DOHH2 (cell line): ENCODE measurements around the gene GPC5.

Source experiments
- H3F3A ChIP-seq: fragments of 200-600 bp; sonication (generic), shearing (Covaris generic); 2 replicates; pipeline ENCODE4 v1.6.0; 2016; ENCODE audit warnings: antibody characterized with exemption, mild to moderate bottlenecking; ENCODE audit not compliant: control insufficient read depth, insufficient read depth
- H3K27ac ChIP-seq: fragments of 200-600 bp; sonication (generic); 2 replicates; pipeline ENCODE4 v1.5.1; 2014; ENCODE audit warnings: low read depth, mild to moderate bottlenecking, low read length, moderate library complexity
- H3K27me3 ChIP-seq: fragments of 200-600 bp; sonication (generic); 2 replicates; pipeline ENCODE4 v1.6.1; 2014; ENCODE audit warnings: mild to moderate bottlenecking, low read length, mixed read lengths; ENCODE audit not compliant: control insufficient read depth
- H3K36me3 ChIP-seq: fragments of 200-600 bp; sonication (generic); 2 replicates; pipeline ENCODE4 v1.6.1; 2014; ENCODE audit warnings: mild to moderate bottlenecking, low read length, moderate library complexity, mixed read lengths; ENCODE audit not compliant: control insufficient read depth
- H3K4me1 ChIP-seq: fragments of 200-600 bp; sonication (generic); 2 replicates; pipeline ENCODE4 v1.6.1; 2014; ENCODE audit warnings: mild to moderate bottlenecking, low read length, mixed read lengths; ENCODE audit not compliant: control insufficient read depth
- H3K4me2 ChIP-seq: fragments of 200-600 bp; sonication (generic); 2 replicates; pipeline ENCODE4 v1.6.0; 2014; ENCODE audit warnings: mild to moderate bottlenecking, low read length, moderate library complexity
- H3K4me3 ChIP-seq: fragments of 200-600 bp; sonication (generic); 2 replicates; pipeline ENCODE4 v1.5.1; 2014; ENCODE audit warnings: mild to moderate bottlenecking, low read length, mixed read lengths
- H3K79me2 ChIP-seq: fragments of 200-600 bp; sonication (generic); 2 replicates; pipeline ENCODE4 v1.6.1; 2014; ENCODE audit warnings: mild to moderate bottlenecking, low read length, mixed read lengths; ENCODE audit not compliant: control insufficient read depth
- H3K9me2 ChIP-seq: fragments of 200-600 bp; sonication (generic); replicated peaks from 2 replicates; pipeline ENCODE4 v1.6.1; 2014; ENCODE audit warnings: mild to moderate bottlenecking, low read length, mixed read lengths; ENCODE audit not compliant: control insufficient read depth
- H3K9me3 ChIP-seq: fragments of 200-600 bp; sonication (generic); 2 replicates; pipeline ENCODE4 v1.6.1; 2014; ENCODE audit warnings: antibody characterized with exemption, low read length, mixed read lengths; ENCODE audit not compliant: control insufficient read depth, insufficient read depth
- H4K20me1 ChIP-seq: fragments of 200-600 bp; sonication (generic); 2 replicates; pipeline ENCODE4 v1.6.0; 2014; ENCODE audit warnings: low read depth, mild to moderate bottlenecking, antibody characterized with exemption, low read length, moderate library complexity; ENCODE audit not compliant: control insufficient read depth, insufficient read depth
- CTCF ChIP-seq: fragments of 200-600 bp; sonication (generic); IDR thresholded peaks from one replicate; pipeline ENCODE4 v1.5.1; 2014; ENCODE audit warnings: antibody characterized with exemption, mild to moderate bottlenecking, low read depth, low read length; ENCODE audit not compliant: poor library complexity, severe bottlenecking
- EZH2phosphoT487 ChIP-seq: fragments of 200-600 bp; sonication (generic); IDR thresholded peaks from 2 replicates; pipeline ENCODE4 v1.6.1; 2017; ENCODE audit warnings: borderline replicate concordance, mild to moderate bottlenecking, antibody characterized with exemption, low read length, moderate library complexity, mixed read lengths

GPC5 gene

GRCh38 chr13:92668157-92668556, 1269.7 kb downstream of the GPC5 start:
- Histone ChIP-seq H3K36me3 (no peaks in the 10 kb centered on the region), H4K20me1 (no peaks in the 10 kb centered on the region), H3K4me3 (no peak overlapping the region), H3F3A (no peaks in the 10 kb centered on the region), H3K27ac (no peak overlapping the region), H3K79me2 (no peaks in the 10 kb centered on the region), H3K4me2 (no peak overlapping the region), H3K9me3 (no peaks in the 10 kb centered on the region), H3K9me2 (no peaks in the 10 kb centered on the region), H3K27me3 (no peaks in the 10 kb centered on the region), H3K4me1 (no peaks in the 10 kb centered on the region)
- TF ChIP-seq EZH2phosphoT487 (no peak), CTCF (no peak)

GRCh38 chr13:92670096-92670495, 1271.7 kb downstream of the GPC5 start:
- Histone ChIP-seq H3K9me3 (no peaks in the 10 kb centered on the region), H3K4me1 (no peaks in the 10 kb centered on the region), H3K4me3 (no peak overlapping the region), H3K27ac (no peak overlapping the region), H3F3A (no peaks in the 10 kb centered on the region), H3K27me3 (no peaks in the 10 kb centered on the region), H3K79me2 (no peaks in the 10 kb centered on the region), H3K9me2 (no peaks in the 10 kb centered on the region), H3K36me3 (no peaks in the 10 kb centered on the region), H3K4me2 (no peak overlapping the region), H4K20me1 (no peaks in the 10 kb centered on the region)
- TF ChIP-seq CTCF (no peak), EZH2phosphoT487 (no peak)

DNA sequence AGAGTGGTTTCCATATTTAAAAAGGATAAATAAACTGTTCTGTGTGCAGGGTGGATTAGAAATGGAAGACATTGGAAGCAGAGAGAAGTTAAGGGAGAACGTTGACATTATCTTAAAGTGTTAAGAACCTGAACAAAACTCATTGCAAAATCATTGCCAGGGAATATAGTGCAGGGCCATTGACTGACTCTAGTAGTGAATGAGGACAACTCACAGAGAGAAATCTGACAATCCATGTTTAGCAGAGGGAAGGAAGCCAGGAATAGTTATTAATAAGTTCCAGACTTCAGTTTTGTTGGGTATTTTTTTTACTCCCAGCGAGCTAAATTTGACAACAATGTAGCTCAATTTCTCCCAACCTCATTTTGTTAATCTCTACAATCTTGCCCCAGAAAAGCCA, 1273.4 kb downstream of the GPC5 start:
- H3K9me3 ChIP-seq = no peaks in the 10 kb centered on the region
- no peaks in the 10 kb centered on the region for H4K20me1 ChIP-seq
- no peaks in the 10 kb centered on the region for H3K9me2 ChIP-seq
- no peaks in the 10 kb centered on the region for H3K4me1 ChIP-seq
- H3K4me3 ChIP-seq = no peak overlapping the region
- TF ChIP-seq EZH2phosphoT487 = no peak
- no peak for TF ChIP-seq CTCF
- no peaks in the 10 kb centered on the region for H3F3A ChIP-seq
- H3K27ac ChIP-seq = no peak overlapping the region
- no peaks in the 10 kb centered on the region for H3K79me2 ChIP-seq
- no peaks in the 10 kb centered on the region for H3K36me3 ChIP-seq
- H3K27me3 ChIP-seq = no peaks in the 10 kb centered on the region
- H3K4me2 ChIP-seq = no peak overlapping the region

DNA sequence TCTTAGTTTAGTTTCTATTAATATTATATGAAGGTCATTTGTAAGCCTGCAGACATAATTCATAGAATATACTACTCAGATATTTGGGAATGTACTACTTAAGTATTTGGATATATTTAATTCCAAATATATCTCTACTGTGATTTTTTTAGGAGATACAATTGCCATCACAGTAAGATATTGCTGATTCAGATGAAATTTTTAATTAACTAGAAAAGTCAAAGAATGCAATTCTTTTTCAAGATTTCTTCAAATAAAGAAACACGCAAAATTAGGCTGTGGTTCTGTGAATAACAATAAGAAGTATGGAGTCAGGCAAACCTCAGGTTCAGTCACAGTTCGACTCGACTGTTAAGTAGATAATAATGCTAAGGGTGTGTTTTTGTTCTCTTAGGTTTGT, 1277.8 kb downstream of the GPC5 start:
- Histone ChIP-seq H4K20me1 (no peaks in the 10 kb centered on the region), H3K27me3 (no peaks in the 10 kb centered on the region), H3K4me3 (no peak overlapping the region), H3K4me1 (no peaks in the 10 kb centered on the region), H3K79me2 (no peaks in the 10 kb centered on the region), H3K9me3 (no peaks in the 10 kb centered on the region), H3K36me3 (no peaks in the 10 kb centered on the region), H3K9me2 (no peaks in the 10 kb centered on the region), H3K4me2 (no peak overlapping the region), H3F3A (no peaks in the 10 kb centered on the region), H3K27ac (no peak overlapping the region)
- TF ChIP-seq EZH2phosphoT487 = no peak
- no peak for TF ChIP-seq CTCF
